GM12865 (cell line): ENCODE measurements around the gene KRR1.

Experiments
- DNase-seq: peaks from one replicate; pipeline ENCODE4 v3.0.0; 2010; ENCODE audit warnings: low read depth
- H3K4me3 ChIP-seq: 2 replicates; pipeline ENCODE4 v1.5.1; 2011; ENCODE audit warnings: mild to moderate bottlenecking, low read depth, low read length, control low read depth
- CTCF ChIP-seq: IDR thresholded peaks from 2 replicates; pipeline ENCODE4 v1.5.1; 2011; ENCODE audit warnings: low read length, control low read depth, low read depth, inconsistent platforms; ENCODE audit not compliant: insufficient read depth; ENCODE audit errors: missing control alignments

The KRR1 gene

GRCh38 chr12:75511116-75512048 is at the start of gene KRR1:
KRR1 (minus strand) TSS chr12:75511609; CDS start chr12:75511597, 12 bp downstream.
- no peak for TF ChIP-seq CTCF
- H3K4me3 ChIP-seq: peak within 1 kb of the TSS; percentile 82
- DNase-seq: peak; percentile 97

GRCh38 chr12:75560167-75560566 is 48.8 kb upstream of the KRR1 start:
- no peak overlapping the region for H3K4me3 ChIP-seq
- DNase-seq: no peak

GRCh38 chr12:75558287-75558686 is 46.9 kb upstream of the KRR1 start:
- no peak overlapping the region for H3K4me3 ChIP-seq
- TF ChIP-seq CTCF: no peak
- no peak for DNase-seq

More at GRCh38 chr12:75560167-75560566, 48.8 kb upstream of the KRR1 start:
- peak; percentile 20 for TF ChIP-seq CTCF

- no peak overlapping the region for H3K4me3 ChIP-seq
- TF ChIP-seq CTCF: no peak
- DNase-seq: no peak
Observed at GRCh38 chr12:75556311-75556899, 45.0 kb upstream of the KRR1 start.

GRCh38 chr12:75554556-75554880 is 43.1 kb upstream of the KRR1 start:
- no peak overlapping the region for H3K4me3 ChIP-seq
- DNase-seq: no peak
- TF ChIP-seq CTCF: no peak

GRCh38 chr12:75553836-75554555 is 42.6 kb upstream of the KRR1 start:
- no peak overlapping the region for H3K4me3 ChIP-seq
- no peak for DNase-seq
- no peak for TF ChIP-seq CTCF
